H4 (cell line): ENCODE results near the gene CENPN. TPM values are rescaled to one million over a fixed set of nuclear protein-coding genes. Genes with fewer than 3 reads are reported as not detected.
A peak's percentile ranks its signal among the peaks of the same experiment; 100 is the strongest.

Source experiments
- DNase-seq: peaks from one replicate; pipeline ENCODE4 v3.0.0-alpha.2; 2015; ENCODE audit warnings: low spot score
- total RNA-seq: library from RNA; depleted of rRNA; stranded (reverse); fragments of >200 nt; shearing (Covaris generic); gene quantifications from 2 replicates; pipeline ENCODE4 v1.2.3, GENCODE V29; 2014

The CENPN gene
- total RNA-seq, 1 experiment from 2014 or later, result 147 TPM

GRCh38 chr16:81029930-81030604 is 23.1 kb downstream of the CENPN start:
- no peak for DNase-seq

- peak; percentile 56 for DNase-seq
Observed at GRCh38 chr16:81035398-81035974, 28.5 kb downstream of the CENPN start, which contains the start of gene ATMIN. Gene ATMIN, plus strand, starts transcription at chr16:81035842. Its CDS starts 29 bp downstream, at chr16:81035871.

- no peak for DNase-seq
Observed at GRCh38 chr16:81035975-81036750, 29.1 kb downstream of the CENPN start.

GRCh38 chr16:81036751-81037350 is 29.8 kb downstream of the CENPN start:
- no peak for DNase-seq

GRCh38 chr16:81040131-81040530 is 33.1 kb downstream of the CENPN start:
- DNase-seq, result no peak

GRCh38 chr16:81040842-81041241 is 33.8 kb downstream of the CENPN start:
- DNase-seq, result no peak

GRCh38 chr16:81041696-81042095 is 34.7 kb downstream of the CENPN start:
- DNase-seq, result no peak

- DNase-seq, result no peak
Observed at GRCh38 chr16:81042821-81043220, 35.8 kb downstream of the CENPN start.

GRCh38 chr16:81053761-81054160 is 46.7 kb downstream of the CENPN start:
- DNase-seq, result no peak

- DNase-seq, result no peak
Observed at GRCh38 chr16:81060576-81061306, 53.7 kb downstream of the CENPN start.

- no peak for DNase-seq
Observed at GRCh38 chr16:81061307-81061640, 54.3 kb downstream of the CENPN start.

GRCh38 chr16:81061871-81062608 is 55.0 kb downstream of the CENPN start:
- no peak for DNase-seq

GRCh38 chr16:81066681-81067080 is 59.7 kb downstream of the CENPN start:
- DNase-seq, result no peak

- DNase-seq, result no peak
Observed at GRCh38 chr16:81067166-81067565, 60.2 kb downstream of the CENPN start.

- DNase-seq, result no peak
Observed at GRCh38 chr16:81069063-81069462, 62.0 kb downstream of the CENPN start.

GRCh38 chr16:81070979-81071378 is 64.0 kb downstream of the CENPN start:
- no peak for DNase-seq

- no peak for DNase-seq
Observed at GRCh38 chr16:81071805-81072204, 64.8 kb downstream of the CENPN start.

GRCh38 chr16:81073560-81074330 is 66.7 kb downstream of the CENPN start:
- DNase-seq, result no peak

- DNase-seq, result peak; percentile 72
Observed at GRCh38 chr16:81076566-81077075, 69.6 kb downstream of the CENPN start.
